ENCODE measurements around the gene BTBD9. TPM values are rescaled to one million over a fixed set of nuclear protein-coding genes. Genes with fewer than 3 reads are reported as not detected.
A peak's percentile ranks its signal among the peaks of the same experiment; 100 is the strongest.

BTBD9 gene
- polyA plus RNA-seq, 4 donors, result 5.1 to 10.2 (median 6.7) TPM

- Histone ChIP-seq H3K4me3 (ENCODE audit: low read depth in 1 of 3, low read length in 3 of 3) (no peak overlapping the region), H3K4me1 (ENCODE audit: control insufficient read depth in 3 of 3, insufficient read depth in 2 of 3, low read depth in 1 of 3, low read length in 2 of 3) (peaks cover 4 to 17% (median 7%) of the 10 kb centered on the region in 3 donors), H3K27ac (ENCODE audit: low read depth in 1 of 3, low read length in 2 of 3) (no peak overlapping the region), H3K36me3 (ENCODE audit: control insufficient read depth in 3 of 3, insufficient read depth in 2 of 3, low read depth in 1 of 3, low read length in 3 of 3) (peaks cover 0 to 4% (median 2%) of the 10 kb centered on the region in 3 donors), H3K27me3 (ENCODE audit: control insufficient read depth in 3 of 3, insufficient read depth in 3 of 3, low read length in 3 of 3) (no peaks in the 10 kb centered on the region), H3K9me3 (ENCODE audit: control insufficient read depth in 2 of 2, insufficient read depth in 1 of 2, low read depth in 1 of 2, low read length in 1 of 2) (no peaks in the 10 kb centered on the region)
- WGBS, 3 donors, result 82 to 93% (median 89%) methylated on average over 2 of the region's 2 CpGs
- DNase-seq, result no peak
- FAIRE-seq, result no peak
These were observed 377.1 kb downstream of the BTBD9 start for GRCh38 chr6:38262609-38263008.

- Histone ChIP-seq H3K4me3 (ENCODE audit: low read depth in 1 of 3, low read length in 3 of 3) (no peak overlapping the region), H3K4me1 (ENCODE audit: control insufficient read depth in 3 of 3, insufficient read depth in 2 of 3, low read depth in 1 of 3, low read length in 2 of 3) (peaks cover 4 to 17% (median 7%) of the 10 kb centered on the region in 3 donors), H3K27ac (ENCODE audit: low read depth in 1 of 3, low read length in 2 of 3) (no peak overlapping the region), H3K27me3 (ENCODE audit: control insufficient read depth in 3 of 3, insufficient read depth in 3 of 3, low read length in 3 of 3) (no peaks in the 10 kb centered on the region), H3K9me3 (ENCODE audit: control insufficient read depth in 2 of 2, insufficient read depth in 1 of 2, low read depth in 1 of 2, low read length in 1 of 2) (no peaks in the 10 kb centered on the region), H3K36me3 (ENCODE audit: control insufficient read depth in 3 of 3, insufficient read depth in 2 of 3, low read depth in 1 of 3, low read length in 3 of 3) (peaks cover 0 to 7% (median 4%) of the 10 kb centered on the region in 3 donors)
- 42 to 68% (median 59%) methylated on average over 1 of the region's 1 CpG for WGBS, 3 donors
- DNase-seq, result no peak
- FAIRE-seq, result no peak
These were observed 377.7 kb downstream of the BTBD9 start for GRCh38 chr6:38262026-38262425.

DNA sequence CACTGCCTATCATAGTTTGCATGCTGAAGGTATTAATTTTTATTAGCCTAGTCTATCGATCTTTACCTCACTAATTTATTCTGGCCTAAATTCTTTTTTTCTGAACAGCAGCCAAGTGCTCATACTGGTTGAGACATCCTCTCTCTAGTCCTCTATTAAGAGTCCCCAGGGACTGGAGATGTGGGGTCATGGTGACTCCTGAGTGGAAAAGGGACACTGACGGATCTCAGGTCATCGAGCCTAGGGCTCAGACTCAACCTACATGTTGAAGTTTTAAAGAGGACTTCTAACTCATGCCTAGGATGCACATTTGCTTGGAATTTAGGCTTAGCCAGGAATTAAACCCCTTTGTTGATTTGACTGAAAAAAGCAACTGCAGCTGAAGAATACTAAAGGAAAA is 378.1 kb downstream of the BTBD9 start:
- H3K27me3 ChIP-seq (ENCODE audit: control insufficient read depth in 3 of 3, insufficient read depth in 3 of 3, low read length in 3 of 3), result no peaks in the 10 kb centered on the region
- DNase-seq (no peak), FAIRE-seq (no peak)
- H3K4me3 ChIP-seq (ENCODE audit: low read depth in 1 of 3, low read length in 3 of 3), result no peak overlapping the region
- H3K36me3 ChIP-seq (ENCODE audit: control insufficient read depth in 3 of 3, insufficient read depth in 2 of 3, low read depth in 1 of 3, low read length in 3 of 3), result peaks cover 0 to 7% (median 5%) of the 10 kb centered on the region in 3 donors
- H3K4me1 ChIP-seq (ENCODE audit: control insufficient read depth in 3 of 3, insufficient read depth in 2 of 3, low read depth in 1 of 3, low read length in 2 of 3), result peaks cover 4 to 17% (median 7%) of the 10 kb centered on the region in 3 donors
- no peaks in the 10 kb centered on the region for H3K9me3 ChIP-seq (ENCODE audit: control insufficient read depth in 2 of 2, insufficient read depth in 1 of 2, low read depth in 1 of 2, low read length in 1 of 2)
- WGBS, 3 donors, result 70 to 82% (median 73%) methylated on average over 3 of the region's 3 CpGs
- peak overlapping the region in 1 of 3 donors; percentile 4 for H3K27ac ChIP-seq (ENCODE audit: low read depth in 1 of 3, low read length in 2 of 3)

- peaks cover 4 to 14% (median 5%) of the 10 kb centered on the region in 3 donors for H3K4me1 ChIP-seq (ENCODE audit: control insufficient read depth in 3 of 3, insufficient read depth in 2 of 3, low read depth in 1 of 3, low read length in 2 of 3)
- no peak overlapping the region for H3K4me3 ChIP-seq (ENCODE audit: low read depth in 1 of 3, low read length in 3 of 3)
- no peaks in the 10 kb centered on the region for H3K9me3 ChIP-seq (ENCODE audit: control insufficient read depth in 2 of 2, insufficient read depth in 1 of 2, low read depth in 1 of 2, low read length in 1 of 2)
- FAIRE-seq (no peak), DNase-seq (no peak)
- H3K27me3 ChIP-seq (ENCODE audit: control insufficient read depth in 3 of 3, insufficient read depth in 3 of 3, low read length in 3 of 3), result no peaks in the 10 kb centered on the region
- WGBS, 3 donors, result 63 to 65% (median 63%) methylated on average over 2 of the region's 2 CpGs
- H3K27ac ChIP-seq (ENCODE audit: low read depth in 1 of 3, low read length in 2 of 3), result no peak overlapping the region
- H3K36me3 ChIP-seq (ENCODE audit: control insufficient read depth in 3 of 3, insufficient read depth in 2 of 3, low read depth in 1 of 3, low read length in 3 of 3), result peaks cover 0 to 10% (median 5%) of the 10 kb centered on the region in 3 donors
These were observed 380.0 kb downstream of the BTBD9 start for GRCh38 chr6:38259736-38260135.

DNA sequence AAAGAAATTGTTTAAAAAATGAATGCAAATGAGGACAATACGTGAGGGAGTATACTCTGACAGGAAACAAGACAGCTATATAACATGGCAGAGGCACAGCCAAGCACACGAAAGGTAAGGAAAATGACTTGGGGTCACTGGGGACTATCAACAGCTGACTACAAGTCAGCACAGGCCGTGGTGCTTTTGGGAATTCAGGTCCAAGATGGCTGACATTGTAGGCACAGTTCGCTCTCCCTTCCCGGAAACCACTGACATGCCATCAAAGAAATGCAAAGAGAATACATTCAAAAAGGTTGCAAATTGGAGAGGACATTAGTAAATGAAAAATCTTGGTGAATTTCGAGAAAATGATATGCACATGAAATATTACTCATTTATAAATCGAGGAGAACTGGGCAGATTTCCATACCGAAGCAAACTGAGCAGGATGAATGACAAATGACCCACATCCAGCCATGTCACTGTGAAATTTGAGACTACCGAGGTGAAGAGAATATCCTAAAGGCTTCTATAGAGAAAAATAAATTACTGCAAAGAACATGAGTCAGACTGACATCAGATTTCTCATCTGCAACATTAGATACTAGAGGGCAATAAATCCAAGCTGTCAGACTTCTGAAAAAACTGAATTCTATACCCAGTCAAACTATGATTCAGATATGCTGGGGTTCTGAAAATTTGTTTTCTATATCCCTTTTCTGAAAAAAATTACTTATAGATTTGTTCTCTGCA is 391.1 kb downstream of the BTBD9 start:
- no peaks in the 10 kb centered on the region for H3K27me3 ChIP-seq (ENCODE audit: control insufficient read depth in 3 of 3, insufficient read depth in 3 of 3, low read length in 3 of 3)
- FAIRE-seq, result no peak
- no peak for DNase-seq
- no peaks in the 10 kb centered on the region for H3K9me3 ChIP-seq (ENCODE audit: control insufficient read depth in 2 of 2, insufficient read depth in 1 of 2, low read depth in 1 of 2, low read length in 1 of 2)
- H3K4me3 ChIP-seq (ENCODE audit: low read depth in 1 of 3, low read length in 3 of 3), result no peak overlapping the region
- peaks cover 0 to 2% (median 0%) of the 10 kb centered on the region in 3 donors for H3K36me3 ChIP-seq (ENCODE audit: control insufficient read depth in 3 of 3, insufficient read depth in 2 of 3, low read depth in 1 of 3, low read length in 3 of 3)
- no peak overlapping the region for H3K27ac ChIP-seq (ENCODE audit: low read depth in 1 of 3, low read length in 2 of 3)
- 91 to 95% (median 95%) methylated on average over 9 of the region's 9 CpGs for whole genome bisulfite sequencing, 3 donors
- no peaks in the 10 kb centered on the region for H3K4me1 ChIP-seq (ENCODE audit: control insufficient read depth in 3 of 3, insufficient read depth in 2 of 3, low read depth in 1 of 3, low read length in 2 of 3)

GRCh38 chr6:38245295-38245694 is 394.4 kb downstream of the BTBD9 start:
- no peak overlapping the region for H3K27ac ChIP-seq (ENCODE audit: low read depth in 1 of 3, low read length in 2 of 3)
- DNase-seq, result no peak
- H3K27me3 ChIP-seq (ENCODE audit: control insufficient read depth in 3 of 3, insufficient read depth in 3 of 3, low read length in 3 of 3), result no peaks in the 10 kb centered on the region
- no peaks in the 10 kb centered on the region for H3K36me3 ChIP-seq (ENCODE audit: control insufficient read depth in 3 of 3, insufficient read depth in 2 of 3, low read depth in 1 of 3, low read length in 3 of 3)
- H3K9me3 ChIP-seq (ENCODE audit: control insufficient read depth in 2 of 2, insufficient read depth in 1 of 2, low read depth in 1 of 2, low read length in 1 of 2), result no peaks in the 10 kb centered on the region
- no peak overlapping the region for H3K4me3 ChIP-seq (ENCODE audit: low read depth in 1 of 3, low read length in 3 of 3)
- FAIRE-seq, result no peak
- H3K4me1 ChIP-seq (ENCODE audit: control insufficient read depth in 3 of 3, insufficient read depth in 2 of 3, low read depth in 1 of 3, low read length in 2 of 3), result no peaks in the 10 kb centered on the region
- 89 to 98% (median 98%) methylated on average over 3 of the region's 3 CpGs for WGBS, 3 donors

DNA sequence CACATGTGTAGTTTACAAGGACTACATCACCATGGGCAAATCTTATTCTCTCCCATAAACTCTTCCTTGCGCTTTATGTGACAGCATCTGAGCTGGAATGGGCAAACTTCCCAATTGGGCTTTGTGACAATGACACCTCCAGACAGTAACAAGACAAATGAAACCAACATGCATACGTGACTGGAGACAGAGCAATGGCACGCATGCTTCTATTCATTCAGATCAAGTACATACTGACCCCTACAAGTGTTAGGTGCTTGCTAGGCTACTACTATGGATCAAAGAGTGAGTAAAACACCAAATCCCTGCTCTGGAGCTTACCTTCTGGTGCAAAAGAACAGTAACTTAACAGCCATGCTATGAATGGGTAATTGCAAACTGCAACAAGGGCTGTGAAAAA is 394.9 kb downstream of the BTBD9 start:
- no peak for FAIRE-seq
- no peaks in the 10 kb centered on the region for H3K4me1 ChIP-seq (ENCODE audit: control insufficient read depth in 3 of 3, insufficient read depth in 2 of 3, low read depth in 1 of 3, low read length in 2 of 3)
- no peaks in the 10 kb centered on the region for H3K27me3 ChIP-seq (ENCODE audit: control insufficient read depth in 3 of 3, insufficient read depth in 3 of 3, low read length in 3 of 3)
- H3K4me3 ChIP-seq (ENCODE audit: low read depth in 1 of 3, low read length in 3 of 3), result no peak overlapping the region
- WGBS, 3 donors, result 87 to 96% (median 95%) methylated on average over 3 of the region's 3 CpGs
- no peak overlapping the region for H3K27ac ChIP-seq (ENCODE audit: low read depth in 1 of 3, low read length in 2 of 3)
- H3K9me3 ChIP-seq (ENCODE audit: control insufficient read depth in 2 of 2, insufficient read depth in 1 of 2, low read depth in 1 of 2, low read length in 1 of 2), result no peaks in the 10 kb centered on the region
- no peaks in the 10 kb centered on the region for H3K36me3 ChIP-seq (ENCODE audit: control insufficient read depth in 3 of 3, insufficient read depth in 2 of 3, low read depth in 1 of 3, low read length in 3 of 3)
- DNase-seq, result no peak

DNA sequence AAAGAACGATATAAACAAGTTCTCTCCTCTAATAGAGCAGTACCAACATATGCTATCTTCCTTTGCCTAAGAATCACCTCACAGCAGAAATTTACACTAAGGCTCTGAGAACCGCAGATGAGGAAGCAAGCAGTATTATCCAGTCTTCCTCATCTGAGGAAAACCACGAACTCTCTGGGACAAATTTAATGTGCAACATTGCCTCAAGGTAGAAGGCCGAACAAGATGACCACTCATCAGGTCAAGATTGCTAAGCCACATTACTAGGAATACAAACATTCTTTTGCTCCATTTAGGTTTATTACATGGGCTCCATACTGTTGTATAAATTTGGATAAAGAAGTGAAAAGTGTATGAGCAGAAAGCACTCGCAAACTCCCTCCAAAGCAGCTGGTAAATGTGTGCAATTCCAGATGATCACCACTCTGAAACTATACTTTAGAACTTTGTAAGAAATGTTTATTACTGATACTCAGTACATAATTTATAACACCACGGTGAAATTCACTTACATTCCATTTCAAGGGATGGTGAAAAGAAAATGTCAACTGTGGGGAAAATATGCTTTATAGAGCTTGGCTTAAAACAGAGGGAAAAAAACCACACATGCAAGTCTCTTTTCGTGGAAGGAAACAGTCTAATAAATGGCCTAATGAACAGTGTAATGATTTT is 398.4 kb downstream of the BTBD9 start:
- WGBS, 3 donors, result 83 to 91% (median 88%) methylated on average over 7 of the region's 7 CpGs
- no peaks in the 10 kb centered on the region for H3K9me3 ChIP-seq (ENCODE audit: control insufficient read depth in 2 of 2, insufficient read depth in 1 of 2, low read depth in 1 of 2, low read length in 1 of 2)
- H3K4me1 ChIP-seq (ENCODE audit: control insufficient read depth in 3 of 3, insufficient read depth in 2 of 3, low read depth in 1 of 3, low read length in 2 of 3), result no peaks in the 10 kb centered on the region
- no peak overlapping the region for H3K27ac ChIP-seq (ENCODE audit: low read depth in 1 of 3, low read length in 2 of 3)
- no peaks in the 10 kb centered on the region for H3K27me3 ChIP-seq (ENCODE audit: control insufficient read depth in 3 of 3, insufficient read depth in 3 of 3, low read length in 3 of 3)
- no peak overlapping the region for H3K4me3 ChIP-seq (ENCODE audit: low read depth in 1 of 3, low read length in 3 of 3)
- no peaks in the 10 kb centered on the region for H3K36me3 ChIP-seq (ENCODE audit: control insufficient read depth in 3 of 3, insufficient read depth in 2 of 3, low read depth in 1 of 3, low read length in 3 of 3)
- DNase-seq (no peak), FAIRE-seq (no peak)

All from small intestine (tissue), 7 donors.